Putamen (tissue), 1 donor: ENCODE measurements around the gene CTIF.

Source experiments
- DNase-seq: peaks from one replicate; pipeline ENCODE4 v3.0.0-alpha.2; 2016; ENCODE audit warnings: low spot score

The CTIF gene

GRCh38 chr18:48901145-48902022 is 362.6 kb downstream of the CTIF start:
- DNase-seq, result no peak

DNA sequence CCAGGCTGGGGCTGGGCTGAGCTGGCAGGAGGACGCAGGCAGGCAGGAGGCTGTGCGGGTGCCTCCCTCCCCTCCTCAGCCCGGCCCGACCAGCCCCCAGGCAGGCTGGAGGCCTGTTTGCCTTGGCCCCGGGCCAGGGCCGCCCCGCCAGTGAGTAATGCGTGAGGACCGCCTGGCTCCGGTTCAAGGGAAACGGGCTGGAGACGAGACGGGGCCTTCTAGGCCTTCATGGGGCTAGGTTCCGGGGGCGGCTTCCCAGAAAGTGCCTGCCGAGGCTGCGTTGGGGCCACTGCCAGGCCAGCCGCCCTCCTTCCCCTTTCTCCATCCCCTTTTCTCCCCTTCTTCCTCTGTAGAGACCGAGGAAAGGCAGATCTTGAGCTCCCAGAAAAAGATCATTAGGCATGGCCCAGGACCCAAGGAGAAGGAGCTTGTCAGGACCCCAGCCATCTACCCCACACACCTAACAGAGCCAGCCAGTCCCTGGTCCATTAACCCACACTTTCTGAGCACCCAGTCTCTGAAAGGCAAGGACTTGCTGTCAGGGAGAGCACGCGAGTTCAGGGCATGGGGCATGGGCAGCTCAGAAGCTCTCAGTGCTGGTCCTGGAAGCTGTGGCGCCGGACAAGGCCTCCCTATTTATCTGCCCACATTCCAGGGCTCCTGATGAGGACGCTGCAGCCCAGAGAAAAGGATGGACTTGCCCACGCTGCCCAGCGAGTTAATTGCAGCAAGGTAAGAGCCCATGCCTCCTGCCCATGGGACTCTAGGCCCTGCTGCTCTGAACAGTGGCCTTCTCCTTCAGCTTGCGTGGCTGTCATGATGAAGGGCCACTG is 363.4 kb downstream of the CTIF start:
- no peak for DNase-seq

DNA sequence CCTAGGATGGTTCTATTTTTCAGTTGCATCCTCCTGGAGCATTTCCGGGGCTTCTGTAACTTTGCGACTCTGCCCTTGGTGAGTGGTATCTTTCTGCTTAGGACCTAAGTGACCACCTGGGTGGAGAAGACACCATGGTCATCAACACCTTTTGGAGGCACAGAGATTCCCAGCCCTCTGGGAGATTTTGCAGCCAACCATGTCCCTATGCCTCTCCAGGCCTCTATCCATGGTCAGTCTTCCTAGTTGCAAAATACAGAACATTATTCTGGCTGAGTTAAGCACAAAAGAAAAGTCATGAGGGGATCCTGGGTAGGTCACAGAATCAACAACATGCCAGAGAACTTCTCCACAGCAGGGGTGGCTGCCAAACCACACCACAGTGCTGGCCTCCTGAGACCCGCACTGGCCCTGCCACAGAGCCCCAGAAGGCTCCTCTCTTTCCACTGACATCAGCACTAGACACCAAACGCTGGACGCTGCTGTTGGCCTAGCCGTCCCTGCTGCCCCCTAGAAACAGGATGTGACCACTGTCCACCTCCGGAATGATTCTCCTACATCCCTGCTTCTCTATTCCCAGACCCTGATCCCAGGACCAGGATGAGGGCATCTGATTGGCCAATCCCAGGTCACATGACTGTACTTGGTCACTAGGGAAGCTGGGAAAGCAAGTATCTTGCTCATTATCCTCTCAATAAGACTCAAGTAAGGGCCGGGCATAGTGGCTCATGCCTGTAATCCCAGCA is 364.2 kb downstream of the CTIF start:
- no peak for DNase-seq

- no peak for DNase-seq
Observed at GRCh38 chr18:48904091-48904490, 365.3 kb downstream of the CTIF start.

DNA sequence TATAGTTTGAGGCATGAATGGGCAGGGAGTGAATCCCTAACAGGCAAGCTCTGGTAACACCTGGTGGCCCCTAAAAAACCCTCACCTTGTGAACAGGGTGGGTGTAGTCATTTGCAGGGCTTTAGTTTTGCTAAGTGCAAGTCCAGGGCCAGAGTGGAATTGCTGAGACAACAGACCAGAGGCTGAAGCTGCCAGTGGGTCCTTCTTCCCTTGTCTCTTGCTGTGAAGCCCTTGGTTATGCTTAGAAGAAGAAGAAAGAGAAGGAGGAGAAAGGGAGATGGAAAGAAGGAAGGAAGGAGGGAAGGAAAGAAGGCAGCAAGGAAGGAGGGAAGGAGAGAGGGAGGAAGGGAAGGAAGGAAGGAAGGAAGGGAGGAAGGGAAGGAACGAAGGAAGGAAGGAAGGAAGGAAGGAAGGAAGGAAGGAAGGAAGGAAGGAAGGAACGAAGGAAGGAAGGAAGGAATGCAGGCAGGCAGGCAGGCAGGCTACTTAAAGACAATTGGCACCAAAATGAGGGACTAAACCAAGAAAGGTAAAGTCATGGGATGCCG is 366.1 kb downstream of the CTIF start:
- DNase-seq, result no peak

DNA sequence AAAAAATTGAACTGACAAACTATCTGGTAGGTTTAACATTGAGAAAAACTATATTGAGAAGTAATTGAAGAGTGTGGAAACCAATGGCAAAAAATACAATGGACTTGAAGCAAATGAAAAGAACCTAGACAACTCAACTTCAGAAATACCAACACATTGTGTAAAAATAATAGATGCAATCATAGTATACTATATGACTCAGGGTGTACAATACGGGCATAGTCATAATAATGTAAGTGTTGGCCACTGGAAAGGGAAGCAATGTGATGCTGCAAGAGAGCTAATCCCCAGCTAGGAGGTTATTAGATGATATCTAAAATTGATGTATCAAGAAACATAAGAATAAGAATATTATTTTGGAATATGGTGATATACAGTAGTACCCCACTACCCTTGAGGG is 366.7 kb downstream of the CTIF start:
- no peak for DNase-seq

DNA sequence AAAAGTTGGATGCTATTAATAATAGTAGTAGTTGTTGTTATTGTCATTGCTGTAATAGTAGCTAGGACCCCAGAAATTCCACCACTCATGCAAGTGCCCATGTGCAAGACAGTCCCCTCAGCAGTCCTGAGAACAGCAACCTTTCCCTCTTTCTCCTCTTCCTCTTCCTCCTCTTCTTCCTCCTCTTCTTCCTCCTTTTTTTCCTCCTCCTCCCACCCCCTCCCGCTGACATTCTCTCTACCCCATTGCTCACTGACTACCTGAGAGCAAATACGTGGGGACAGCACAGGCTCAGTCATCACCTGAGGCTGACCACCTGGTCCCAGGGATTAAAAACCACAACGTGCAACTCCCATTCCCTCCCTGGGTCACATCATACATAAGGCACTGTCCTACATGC is 370.1 kb downstream of the CTIF start:
- no peak for DNase-seq

- DNase-seq, result no peak
Observed at GRCh38 chr18:48909721-48910120, 370.9 kb downstream of the CTIF start.

- no peak for DNase-seq
Observed at GRCh38 chr18:48910972-48911545, 372.2 kb downstream of the CTIF start.
